Ectodermal cell (in vitro differentiated cells): ENCODE measurements around the gene PRR33.

ENCODE experiments used
- H3K27ac ChIP-seq: 2 replicates; pipeline ENCODE4 v1.7.0; 2013; ENCODE audit warnings: mild to moderate bottlenecking, low read depth, low read length; ENCODE audit not compliant: insufficient read depth, poor library complexity, severe bottlenecking
- H3K27me3 ChIP-seq: 2 replicates; pipeline ENCODE4 v1.7.0; 2013; ENCODE audit warnings: mild to moderate bottlenecking, low read length; ENCODE audit not compliant: insufficient read depth, control insufficient read depth, poor library complexity, severe bottlenecking
- H3K36me3 ChIP-seq: one replicate; pipeline ENCODE4 v1.7.0; 2013; ENCODE audit warnings: low read length; ENCODE audit not compliant: control insufficient read depth, insufficient read depth
- H3K4me1 ChIP-seq: one replicate; pipeline ENCODE4 v1.7.0; 2013; ENCODE audit warnings: low read length; ENCODE audit not compliant: control insufficient read depth, insufficient read depth
- H3K4me3 ChIP-seq: 2 replicates; pipeline ENCODE4 v1.7.0; 2013; ENCODE audit warnings: low read depth, low read length, control low read depth; ENCODE audit not compliant: insufficient read depth
- H3K9me3 ChIP-seq: 2 replicates; pipeline ENCODE4 v1.7.0; 2013; ENCODE audit warnings: mild to moderate bottlenecking, low read length, moderate library complexity; ENCODE audit not compliant: control insufficient read depth
- WGBS, 2 experiments: methylation state at CpG; one replicate each; pipeline ENCODE4 v1.1.7; 2013; ENCODE audit warnings: missing lambda C conversion rate in 2 of 2; 5-methylcytosine and 5-hydroxymethylcytosine counted together

Gene PRR33

GRCh38 chr11:1934335-1935155 lies 42.9 kb upstream of the PRR33 start:
- Histone ChIP-seq H3K27me3 (no peaks in the 10 kb centered on the region), H3K36me3 (no peaks in the 10 kb centered on the region), H3K9me3 (no peaks in the 10 kb centered on the region), H3K27ac (no peak overlapping the region), H3K4me1 (no peaks in the 10 kb centered on the region), H3K4me3 (no peak overlapping the region)
- WGBS, 2 experiments = 85 to 86% methylated on average over 24 of the region's 24 CpGs

GRCh38 chr11:1933416-1934334 lies 42.0 kb upstream of the PRR33 start:
- no peak overlapping the region for H3K4me3 ChIP-seq
- 89 to 90% methylated on average over 18 of the region's 18 CpGs for WGBS, 2 experiments
- H3K27ac ChIP-seq = no peak overlapping the region
- no peaks in the 10 kb centered on the region for H3K4me1 ChIP-seq
- no peaks in the 10 kb centered on the region for H3K9me3 ChIP-seq
- H3K36me3 ChIP-seq = no peaks in the 10 kb centered on the region
- no peaks in the 10 kb centered on the region for H3K27me3 ChIP-seq

- Histone ChIP-seq H3K4me1 (peaks cover 3% of the 10 kb centered on the region), H3K27ac (no peak overlapping the region), H3K9me3 (no peaks in the 10 kb centered on the region), H3K4me3 (no peak overlapping the region), H3K27me3 (no peaks in the 10 kb centered on the region), H3K36me3 (no peaks in the 10 kb centered on the region)
- 93% methylated on average over 4 of the region's 4 CpGs for WGBS, 2 experiments
Measured at GRCh38 chr11:1932681-1933080, 41.0 kb upstream of the PRR33 start.

GRCh38 chr11:1932105-1932480 lies 40.4 kb upstream of the PRR33 start:
- whole genome bisulfite sequencing, 2 experiments = 93 to 94% methylated on average over 11 of the region's 11 CpGs
- Histone ChIP-seq H3K9me3 (no peaks in the 10 kb centered on the region), H3K27me3 (no peaks in the 10 kb centered on the region), H3K36me3 (no peaks in the 10 kb centered on the region), H3K4me1 (peaks cover 9% of the 10 kb centered on the region), H3K4me3 (no peak overlapping the region), H3K27ac (no peak overlapping the region)

- no peaks in the 10 kb centered on the region for H3K27me3 ChIP-seq
- H3K36me3 ChIP-seq = no peaks in the 10 kb centered on the region
- 92% methylated on average over 18 of the region's 18 CpGs for WGBS, 2 experiments
- H3K4me3 ChIP-seq = no peak overlapping the region
- peaks cover 11% of the 10 kb centered on the region for H3K4me1 ChIP-seq
- no peak overlapping the region for H3K27ac ChIP-seq
- H3K9me3 ChIP-seq = no peaks in the 10 kb centered on the region
Measured at GRCh38 chr11:1931341-1932104, 39.8 kb upstream of the PRR33 start.

GRCh38 chr11:1930462-1930830 lies 38.8 kb upstream of the PRR33 start:
- H3K27ac ChIP-seq = no peak overlapping the region
- no peak overlapping the region for H3K4me3 ChIP-seq
- 90 to 95% methylated on average over 9 of the region's 9 CpGs for WGBS, 2 experiments
- peaks cover 11% of the 10 kb centered on the region for H3K4me1 ChIP-seq
- H3K36me3 ChIP-seq = no peaks in the 10 kb centered on the region
- no peaks in the 10 kb centered on the region for H3K27me3 ChIP-seq
- H3K9me3 ChIP-seq = no peaks in the 10 kb centered on the region

GRCh38 chr11:1929621-1930461 lies 38.1 kb upstream of the PRR33 start:
- Histone ChIP-seq H3K27ac (no peak overlapping the region), H3K36me3 (no peaks in the 10 kb centered on the region), H3K4me1 (peaks cover 11% of the 10 kb centered on the region), H3K27me3 (no peaks in the 10 kb centered on the region), H3K9me3 (no peaks in the 10 kb centered on the region), H3K4me3 (no peak overlapping the region)
- WGBS, 2 experiments = 91% methylated on average over 25 of the region's 25 CpGs

- Histone ChIP-seq H3K4me1 (peaks cover 11% of the 10 kb centered on the region), H3K4me3 (no peak overlapping the region), H3K9me3 (no peaks in the 10 kb centered on the region), H3K27me3 (no peaks in the 10 kb centered on the region), H3K27ac (no peak overlapping the region), H3K36me3 (no peaks in the 10 kb centered on the region)
- WGBS, 2 experiments = 90 to 92% methylated on average over 35 of the region's 35 CpGs
Measured at GRCh38 chr11:1928891-1929541, 37.3 kb upstream of the PRR33 start.

- H3K27ac ChIP-seq = no peak overlapping the region
- H3K27me3 ChIP-seq = no peaks in the 10 kb centered on the region
- no peaks in the 10 kb centered on the region for H3K9me3 ChIP-seq
- peaks cover 11% of the 10 kb centered on the region for H3K4me1 ChIP-seq
- no peak overlapping the region for H3K4me3 ChIP-seq
- WGBS, 2 experiments = 92 to 93% methylated on average over 13 of the region's 13 CpGs
- no peaks in the 10 kb centered on the region for H3K36me3 ChIP-seq
Measured at GRCh38 chr11:1928470-1928890, 36.8 kb upstream of the PRR33 start.
